Skin of body (tissue), 2 donors: ENCODE results near the gene UBAP1L. TPM values are rescaled to one million over a fixed set of nuclear protein-coding genes. Genes with fewer than 3 reads are reported as not detected.
"Not testable (repeated sequence)": the region's sequence is repeated elsewhere in the genome, so short reads cannot be mapped to it uniquely, and the experiment has no call there.

Experiments used
- DNase-seq: peaks from one replicate; lab custom pipeline; 2025; lab: John Stamatoyannopoulos, UW
- total RNA-seq: library from RNA; depleted of rRNA; stranded (reverse); fragments of >200 nt; gene quantifications from one replicate; pipeline ENCODE4 v1.2.3, GENCODE V29; 2014

UBAP1L gene
- total RNA-seq, 1 donor from 2014 or later: 2.2 TPM

DNA sequence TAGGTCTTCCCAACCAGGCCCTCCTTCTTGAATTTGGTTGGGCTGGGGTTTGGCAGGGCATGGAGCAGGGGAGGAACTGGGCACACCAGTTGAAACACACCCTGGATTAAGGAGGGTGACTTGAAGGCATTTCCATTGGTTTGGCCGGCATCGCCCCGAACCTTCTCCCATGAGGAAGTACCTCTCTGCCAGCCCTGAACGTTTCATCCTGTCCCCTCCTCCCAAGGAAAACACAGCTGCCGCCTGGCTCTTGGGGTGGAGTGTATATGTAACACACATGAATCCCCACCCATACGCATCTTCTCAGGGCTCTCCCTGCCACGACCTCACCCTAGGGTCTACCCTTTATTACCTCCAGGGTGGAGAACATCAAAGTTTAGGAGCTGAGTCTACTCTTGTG lies 14.6 kb downstream of the UBAP1L start:
- DNase-seq: no peak

DNA sequence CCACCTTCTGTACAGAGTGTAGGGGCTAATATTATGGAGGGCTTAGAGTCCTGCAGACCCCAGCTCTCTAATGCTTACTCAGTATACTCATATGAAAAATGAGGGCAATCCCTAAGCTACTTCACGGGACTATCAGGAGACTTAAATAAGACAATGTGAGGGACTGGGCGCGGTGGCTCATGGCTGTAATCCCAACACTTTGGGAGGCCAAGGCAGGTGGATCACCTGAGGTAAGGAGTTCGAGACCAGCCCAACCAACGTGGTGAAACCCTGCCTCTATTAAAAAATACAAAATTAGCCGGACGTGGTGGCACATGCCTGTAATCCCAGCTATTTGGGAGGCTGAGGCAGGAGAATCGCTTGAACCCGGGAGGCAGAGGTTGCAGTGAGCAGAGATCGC lies 15.2 kb downstream of the UBAP1L start:
- DNase-seq: not testable (repeated sequence)

DNA sequence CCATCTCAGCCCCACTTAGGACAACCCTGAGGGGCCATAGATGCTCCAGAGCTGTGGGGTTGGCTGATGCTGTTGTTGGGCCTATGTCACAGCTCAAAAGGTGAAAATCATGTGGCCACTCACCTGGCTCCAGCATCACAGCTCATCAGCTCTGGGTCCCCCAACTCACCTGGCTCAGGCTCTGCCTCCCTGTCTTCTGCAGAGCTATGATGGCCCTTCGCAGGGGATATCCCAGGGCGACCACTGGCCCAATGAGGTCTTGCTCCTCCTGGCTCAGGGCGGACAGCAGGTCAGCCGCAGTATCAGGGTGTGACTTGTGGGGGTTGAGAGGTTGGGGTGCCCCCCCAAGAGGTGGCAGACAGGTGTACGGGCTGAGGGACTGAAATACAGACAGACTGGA lies 15.7 kb downstream of the UBAP1L start:
- DNase-seq: no peak

DNA sequence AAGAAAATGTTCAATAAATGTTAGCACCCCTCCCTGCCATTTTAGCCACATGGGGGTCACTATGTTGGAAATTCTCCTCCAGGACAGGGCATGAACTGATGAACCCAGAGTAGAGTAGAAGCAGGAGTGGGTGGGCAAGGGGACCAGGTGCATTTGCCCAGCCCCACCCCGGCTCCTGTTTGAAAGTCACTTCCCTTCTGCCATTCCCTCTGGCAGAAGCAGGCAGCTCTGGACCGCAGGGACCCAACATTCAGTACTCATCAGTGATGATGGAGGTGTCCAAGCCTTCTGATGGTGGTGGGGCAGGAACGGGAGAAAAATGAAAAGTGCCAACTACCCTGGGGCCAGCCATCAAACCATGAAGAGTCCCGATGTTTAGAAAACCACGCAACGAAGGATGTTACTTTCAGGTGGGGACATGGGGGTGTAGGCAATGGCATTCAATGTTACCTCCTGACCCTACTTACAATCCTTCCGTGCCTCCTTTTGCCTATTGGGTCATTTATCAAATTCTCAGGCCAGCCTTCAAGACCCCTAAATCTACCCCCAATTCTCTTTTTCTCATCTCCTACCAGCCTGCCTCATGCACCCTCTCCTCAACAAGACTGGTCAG lies 17.2 kb downstream of the UBAP1L start:
- no peak for DNase-seq

DNA sequence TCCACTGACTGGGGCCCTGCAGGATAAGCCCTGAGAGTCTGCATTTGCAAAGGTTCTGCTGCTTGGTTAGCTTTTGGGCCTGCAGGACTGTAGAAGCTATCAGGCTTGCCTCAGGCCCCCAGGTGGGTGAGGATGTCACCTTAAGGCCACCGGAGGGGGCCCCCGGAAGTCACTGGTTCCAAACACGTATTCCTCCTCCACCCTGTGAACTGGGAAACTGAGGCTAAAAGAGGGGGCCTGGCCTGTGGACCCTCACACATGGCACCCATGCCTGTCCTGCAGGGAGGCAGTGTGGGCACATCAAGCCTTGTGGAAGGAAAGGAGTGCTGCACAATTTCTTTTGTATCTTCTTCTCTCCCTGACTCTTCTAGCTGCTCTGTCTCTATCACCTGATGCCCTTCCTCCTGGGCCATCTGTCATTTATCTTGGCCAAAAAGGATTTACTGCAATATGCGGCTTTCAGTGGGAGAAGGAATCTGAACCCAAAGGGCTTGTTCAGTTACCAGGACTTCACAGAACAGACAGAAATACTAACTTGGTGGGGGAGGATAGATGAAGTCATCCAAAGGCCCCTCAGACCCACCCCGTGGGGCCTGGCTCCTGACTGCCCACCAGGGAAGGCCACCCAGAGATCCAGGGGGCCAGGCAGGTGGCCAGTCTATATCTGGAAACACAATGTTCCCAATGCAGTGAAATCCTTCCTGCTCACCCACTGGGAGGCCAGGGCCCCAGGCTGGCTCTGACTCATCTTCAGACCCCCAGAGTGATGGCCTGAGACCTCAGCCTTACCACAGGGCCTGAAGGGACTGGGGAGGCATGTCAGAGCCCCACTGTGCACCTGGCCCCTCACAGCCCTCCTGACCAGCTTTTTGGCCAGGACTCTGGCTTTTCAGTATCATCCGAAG lies 18.3 kb downstream of the UBAP1L start:
- no peak for DNase-seq

DNA sequence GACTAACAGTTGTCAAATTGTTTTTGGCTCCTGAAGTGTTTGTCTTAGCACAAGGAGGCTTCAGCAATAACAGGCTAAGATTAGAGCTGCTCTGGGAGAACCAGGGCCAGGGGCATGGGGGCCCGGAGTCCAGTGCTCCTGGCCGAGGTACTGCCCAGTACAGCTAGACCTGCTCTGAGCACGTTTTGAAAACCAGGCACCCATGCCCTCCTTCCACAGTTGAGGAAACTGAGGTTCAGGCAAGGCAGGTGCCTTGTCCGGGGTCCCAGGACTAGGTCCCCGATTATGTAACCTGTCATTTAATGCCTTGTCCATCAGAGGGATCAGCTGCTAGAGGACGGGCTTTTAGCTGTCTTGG lies 19.3 kb downstream of the UBAP1L start:
- DNase-seq: no peak

DNA sequence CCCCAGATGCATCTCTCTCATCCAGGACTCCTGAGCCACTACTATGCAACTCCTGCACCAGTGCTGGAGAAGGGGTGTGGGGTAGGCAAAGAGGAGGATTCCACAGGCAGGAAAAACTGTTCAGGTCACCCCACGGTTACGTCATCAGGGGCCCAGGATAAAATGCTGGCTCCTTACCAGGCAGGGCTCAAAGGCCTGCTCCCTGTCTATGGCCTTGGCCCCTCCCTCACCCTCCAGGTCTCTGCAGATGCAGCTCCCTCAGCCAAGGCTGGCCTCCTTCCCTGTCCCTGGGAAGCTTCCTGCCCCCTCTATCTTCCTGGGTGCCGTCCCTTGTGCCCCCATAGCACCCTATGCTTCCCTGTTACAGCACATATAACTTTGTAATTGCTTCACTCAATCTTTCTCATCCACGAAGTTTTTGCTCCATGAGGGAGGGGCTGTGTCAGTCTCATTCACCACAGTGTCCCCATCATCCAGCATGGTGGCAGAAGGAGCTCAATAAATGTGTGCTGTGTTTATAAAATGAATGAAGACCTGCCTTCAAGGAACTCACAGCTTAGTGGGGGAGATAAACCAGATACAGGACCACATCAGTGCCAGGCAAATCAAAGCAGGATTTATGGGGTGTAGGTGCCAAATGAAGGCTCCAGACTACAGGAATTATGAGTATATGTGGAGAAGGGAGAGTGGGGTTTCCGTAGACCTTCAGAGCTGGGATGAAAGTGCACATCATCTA lies 19.8 kb downstream of the UBAP1L start:
- DNase-seq: no peak

DNA sequence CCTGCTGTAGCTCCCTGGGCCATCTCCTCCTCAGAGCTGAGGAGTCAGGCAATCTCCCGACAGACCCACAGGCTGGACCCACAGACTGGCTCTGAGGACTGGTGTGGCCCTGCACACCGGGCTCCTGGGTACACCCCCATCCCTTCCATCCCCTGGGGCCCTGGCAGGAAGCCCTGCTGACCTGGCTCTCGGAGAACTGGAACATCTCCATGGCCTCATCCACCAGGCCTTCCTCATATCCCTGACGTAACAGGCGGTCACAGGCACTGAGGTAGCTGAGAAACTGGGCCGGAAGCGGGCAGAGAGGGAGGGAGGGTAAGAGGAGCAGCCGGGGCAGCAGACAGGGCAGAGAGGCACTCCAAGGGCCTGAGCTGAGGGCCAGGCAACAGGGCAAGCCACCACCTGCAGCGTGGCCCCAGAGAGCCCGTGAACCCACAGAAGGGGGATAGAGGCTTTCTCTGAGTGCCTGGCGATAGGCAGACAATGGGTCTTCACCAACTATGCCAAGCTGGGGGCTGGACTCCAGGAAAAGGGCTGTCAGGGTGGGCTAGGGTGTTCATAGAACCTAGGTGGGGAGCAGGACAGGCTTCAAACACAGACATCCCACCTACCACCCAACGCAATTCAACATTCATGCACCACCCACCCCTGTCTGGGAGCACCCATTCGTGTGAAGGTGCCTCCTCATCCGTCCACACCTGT lies 20.6 kb downstream of the UBAP1L start:
- no peak for DNase-seq

DNA sequence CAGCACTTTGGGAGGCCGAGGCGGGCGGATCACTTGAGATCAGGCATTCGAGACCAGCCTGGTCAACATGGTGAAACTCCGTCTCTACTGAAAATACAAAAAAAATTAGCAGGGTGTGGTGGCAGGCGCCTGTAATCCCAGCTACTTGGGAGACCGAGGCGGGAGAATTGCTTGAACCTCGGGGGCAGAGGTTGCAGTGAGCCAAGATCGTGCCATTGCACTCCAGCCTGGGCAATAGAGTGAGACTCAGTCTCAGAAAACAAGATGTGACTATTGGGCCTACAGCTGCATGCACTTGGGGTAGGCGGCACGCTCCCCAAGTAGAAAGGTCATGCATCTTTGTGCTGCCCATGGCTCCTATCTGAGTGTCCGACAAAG lies 21.2 kb downstream of the UBAP1L start:
- not testable (repeated sequence) for DNase-seq

DNA sequence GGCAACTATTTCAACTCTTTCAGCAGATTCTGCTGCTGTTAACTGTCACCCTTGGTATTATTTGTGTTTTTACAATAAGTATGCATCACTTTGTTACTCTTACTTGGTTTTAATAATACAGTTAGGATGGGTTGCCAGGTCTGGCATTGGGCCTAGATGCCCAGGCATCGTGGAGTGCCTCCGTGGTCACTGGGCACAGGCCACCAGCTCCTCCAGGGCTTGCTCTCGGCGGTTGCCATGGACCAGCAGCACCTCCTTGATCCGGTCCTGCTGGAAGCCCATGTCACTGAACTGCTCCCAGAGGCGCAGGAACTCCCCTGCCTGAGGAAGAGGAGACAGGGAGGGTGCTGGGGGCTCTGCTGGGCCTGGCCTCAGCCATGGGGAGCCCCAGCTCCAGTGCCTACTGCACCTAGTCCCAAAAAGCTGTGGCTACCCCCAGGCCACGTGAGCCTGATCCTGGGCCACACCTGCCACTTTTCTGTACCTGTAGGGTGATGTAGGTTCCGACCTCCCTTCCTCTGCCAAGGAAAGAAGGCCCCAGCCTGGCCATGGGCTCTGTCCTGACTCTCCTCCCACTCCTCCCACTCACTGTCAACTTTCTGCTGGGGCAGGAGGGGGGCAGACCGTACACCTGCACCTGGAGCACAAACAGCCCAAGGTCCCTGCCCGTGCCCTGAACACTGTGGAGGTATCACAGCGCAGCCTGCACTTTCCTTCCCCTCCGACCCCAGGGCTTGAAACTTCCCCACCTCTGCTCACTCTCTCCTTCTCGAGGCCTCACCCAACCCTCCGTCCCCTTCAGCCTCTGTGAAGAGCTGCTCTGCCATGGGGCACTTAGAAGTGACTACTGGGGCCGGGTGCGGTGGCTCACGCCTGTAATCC lies 21.8 kb downstream of the UBAP1L start:
- DNase-seq: no peak

DNA sequence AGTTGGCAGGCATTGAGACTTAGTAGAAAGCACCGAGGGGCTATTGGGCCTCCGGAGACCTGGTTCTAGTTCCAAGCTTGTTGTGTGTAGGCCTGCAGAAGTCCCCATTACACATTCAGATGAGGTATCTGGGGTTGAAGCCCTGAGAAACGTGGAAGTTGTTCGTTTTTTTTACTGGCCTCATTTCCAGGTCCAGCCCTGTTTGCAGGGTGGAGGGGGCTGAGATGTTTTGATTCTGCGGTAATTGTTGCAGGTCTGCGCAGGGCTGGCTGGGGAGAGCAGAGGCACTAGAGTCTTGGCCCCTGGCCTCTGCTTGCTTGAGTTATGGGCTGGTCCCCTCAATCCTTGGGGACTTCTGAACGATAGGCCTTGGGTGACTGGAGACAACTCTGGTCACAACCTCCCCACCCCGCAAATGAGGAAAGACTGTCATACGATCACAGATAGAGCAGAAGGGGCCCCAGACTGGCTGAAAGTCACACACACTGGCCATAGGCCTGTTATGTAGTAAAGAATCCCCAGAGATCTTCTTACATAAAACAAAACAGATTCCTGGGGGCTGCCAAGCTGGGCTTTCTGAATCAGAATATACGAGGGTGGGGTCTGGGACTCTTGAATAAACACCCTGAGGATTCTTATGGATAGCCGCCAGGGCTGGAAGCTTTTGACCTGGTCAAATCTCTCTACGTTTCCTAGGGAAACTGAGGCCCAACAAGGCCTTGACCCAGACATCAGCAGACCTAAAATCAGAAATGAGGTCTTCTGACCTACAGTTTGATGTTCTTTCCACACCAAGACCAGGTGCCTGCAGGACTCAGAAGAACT lies 22.8 kb downstream of the UBAP1L start:
- peak; percentile 9 for DNase-seq

DNA sequence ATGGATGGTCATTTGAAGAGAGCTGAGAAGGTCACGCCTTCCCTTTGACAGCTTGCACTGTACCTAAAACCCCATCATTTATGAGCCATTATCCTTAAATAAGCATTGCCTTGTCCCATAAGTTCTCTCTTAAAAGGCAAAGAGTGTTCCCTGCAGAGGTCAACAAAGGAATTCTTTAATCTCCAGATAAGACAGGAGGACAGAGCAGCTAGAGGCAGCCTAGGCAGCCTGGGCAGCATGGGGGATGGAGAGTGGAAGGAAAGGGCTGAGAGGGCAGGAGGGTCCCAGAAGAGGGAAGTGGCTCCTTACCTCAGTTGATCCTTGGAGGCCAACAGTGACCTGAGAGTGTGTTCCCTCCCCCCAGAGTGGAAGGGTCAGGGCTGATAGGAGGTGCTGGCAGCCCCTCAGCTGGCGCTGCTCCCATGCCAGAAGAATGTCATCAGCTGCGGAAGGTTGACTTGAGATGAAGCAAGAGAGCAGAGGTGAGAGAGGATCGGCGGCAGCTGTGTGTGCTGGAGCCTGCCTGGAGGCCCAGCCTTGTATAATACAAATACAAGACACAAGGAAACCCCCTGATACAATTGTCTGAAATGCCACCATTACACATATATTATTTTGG lies 25.7 kb downstream of the UBAP1L start:
- DNase-seq: no peak

DNA sequence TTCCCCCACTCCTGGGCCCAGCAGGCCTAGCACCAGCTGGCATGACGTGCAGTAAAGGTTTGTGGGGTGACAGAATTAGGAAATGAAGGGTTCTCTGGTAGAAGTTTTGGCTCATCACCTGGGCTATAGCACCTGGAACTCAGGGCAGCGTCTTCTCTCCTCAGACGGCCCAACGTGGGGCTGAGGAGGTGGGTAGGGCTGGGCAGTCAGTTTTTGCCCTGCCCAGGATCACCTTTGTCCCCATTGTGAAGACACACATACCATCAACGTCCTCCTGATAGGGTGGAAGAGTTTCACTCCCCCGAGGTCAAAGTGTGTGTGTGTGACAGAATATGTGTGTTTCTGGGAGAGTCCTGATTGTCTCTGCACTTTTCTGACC lies 26.4 kb downstream of the UBAP1L start:
- DNase-seq: no peak

DNA sequence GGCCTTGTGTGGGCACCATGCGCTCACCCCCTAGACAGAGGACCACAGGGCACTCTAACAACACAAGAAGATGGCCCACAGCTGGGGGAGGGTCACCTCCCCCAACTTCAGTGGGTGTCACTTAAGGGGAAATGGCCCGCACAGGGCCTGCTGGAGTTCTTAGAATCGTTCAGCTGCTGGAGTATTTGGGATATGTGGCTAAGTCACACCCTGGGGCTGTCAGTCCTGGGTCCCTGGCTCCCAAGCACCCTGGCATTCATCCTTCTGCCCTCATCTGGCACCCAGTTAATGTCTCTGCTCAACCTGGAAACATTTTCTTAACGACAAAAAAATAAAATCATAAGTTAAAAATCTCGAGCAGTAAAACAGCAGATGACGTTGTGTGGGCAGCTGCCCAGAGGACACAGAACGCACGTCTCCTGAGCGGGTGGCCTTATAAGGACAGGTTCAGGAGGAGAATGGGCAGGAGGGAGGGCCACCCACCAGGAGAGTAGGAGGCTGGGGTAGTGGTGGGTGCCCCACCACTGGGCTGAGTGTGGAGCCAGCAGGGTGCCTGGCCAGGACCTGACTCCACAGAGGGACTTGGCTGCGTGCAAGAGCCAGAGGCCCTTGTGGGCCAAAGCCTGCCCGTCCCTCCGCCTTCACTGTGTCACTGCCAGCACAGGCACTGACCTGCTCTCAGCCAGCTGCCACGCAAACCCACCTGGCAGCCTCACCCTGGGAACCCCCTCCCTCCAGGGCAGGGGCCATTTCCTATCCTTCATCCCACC lies 26.9 kb downstream of the UBAP1L start:
- DNase-seq: no peak

DNA sequence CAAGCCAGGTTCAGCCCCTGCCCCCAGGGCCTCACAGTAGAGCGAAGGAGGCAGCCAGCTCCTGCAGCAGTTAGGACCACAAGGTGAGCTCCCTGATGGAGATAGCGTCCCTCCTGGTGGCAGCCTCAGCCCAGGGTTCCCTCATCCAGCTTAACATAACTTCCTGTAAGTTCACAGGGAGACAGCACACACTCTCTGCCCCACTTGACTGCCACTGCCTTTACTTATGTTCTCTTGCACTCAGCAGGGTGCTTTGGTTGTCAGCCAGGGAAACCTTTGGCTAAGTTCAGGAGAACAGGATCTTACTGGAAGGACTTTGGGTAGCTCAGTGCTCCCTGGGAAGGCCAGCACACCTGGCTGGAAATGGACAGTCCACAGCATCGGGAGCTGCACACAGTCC lies 27.6 kb downstream of the UBAP1L start:
- no peak for DNase-seq

DNA sequence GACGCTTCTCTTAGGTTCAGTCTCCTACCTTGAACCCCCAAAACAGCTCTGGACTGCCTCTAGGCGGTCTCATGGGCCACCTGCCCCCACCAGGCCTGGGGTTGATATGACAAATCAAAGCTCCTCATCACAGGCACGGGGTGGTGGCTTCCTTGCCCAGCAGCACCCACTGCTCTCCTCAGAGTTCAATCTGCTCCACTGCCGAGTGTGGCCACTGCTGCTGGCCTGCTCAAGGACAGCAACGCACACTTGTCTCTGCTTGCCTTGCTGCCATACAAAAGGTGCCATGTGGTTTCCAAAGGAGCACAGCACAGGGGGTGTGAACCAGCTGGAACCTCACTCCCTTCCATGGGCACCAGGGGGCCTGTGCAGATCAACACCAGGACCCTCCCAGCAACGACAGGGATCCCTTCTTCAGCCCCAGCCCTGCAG lies 28.3 kb downstream of the UBAP1L start:
- no peak for DNase-seq

DNA sequence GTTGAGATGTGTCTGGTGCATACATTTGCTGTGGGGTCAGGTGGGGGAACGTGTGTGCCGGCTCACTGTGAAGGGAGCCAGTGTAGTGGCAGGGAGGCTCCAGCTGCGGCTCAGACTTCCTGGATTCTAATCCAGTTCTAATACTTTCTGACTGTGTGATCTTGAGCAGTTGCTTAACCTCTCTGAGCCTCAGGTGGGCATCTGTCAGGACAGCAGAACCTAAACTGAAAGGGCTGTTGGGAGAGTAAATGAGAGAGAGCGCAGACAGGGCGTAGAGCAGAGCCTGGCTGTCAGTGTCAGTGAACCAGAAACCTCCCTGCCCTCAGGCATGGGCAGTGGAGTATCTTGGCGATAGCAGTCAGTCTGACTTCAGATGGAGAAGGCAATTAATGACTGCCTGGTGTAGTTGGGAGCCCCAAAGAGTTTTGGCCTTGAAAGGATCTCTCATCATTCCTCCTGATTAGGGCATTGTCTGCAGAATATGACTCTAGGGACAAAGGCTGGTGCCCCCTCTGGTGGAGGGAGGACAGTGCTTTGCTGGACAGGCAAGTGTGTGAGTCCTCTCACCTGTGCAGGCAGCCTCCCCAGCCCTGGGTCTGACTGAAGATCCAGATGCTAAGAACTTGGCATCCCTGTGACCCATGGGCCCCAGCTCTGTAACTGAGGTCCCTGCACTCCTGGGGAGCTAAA lies 28.9 kb downstream of the UBAP1L start:
- no peak for DNase-seq

DNA sequence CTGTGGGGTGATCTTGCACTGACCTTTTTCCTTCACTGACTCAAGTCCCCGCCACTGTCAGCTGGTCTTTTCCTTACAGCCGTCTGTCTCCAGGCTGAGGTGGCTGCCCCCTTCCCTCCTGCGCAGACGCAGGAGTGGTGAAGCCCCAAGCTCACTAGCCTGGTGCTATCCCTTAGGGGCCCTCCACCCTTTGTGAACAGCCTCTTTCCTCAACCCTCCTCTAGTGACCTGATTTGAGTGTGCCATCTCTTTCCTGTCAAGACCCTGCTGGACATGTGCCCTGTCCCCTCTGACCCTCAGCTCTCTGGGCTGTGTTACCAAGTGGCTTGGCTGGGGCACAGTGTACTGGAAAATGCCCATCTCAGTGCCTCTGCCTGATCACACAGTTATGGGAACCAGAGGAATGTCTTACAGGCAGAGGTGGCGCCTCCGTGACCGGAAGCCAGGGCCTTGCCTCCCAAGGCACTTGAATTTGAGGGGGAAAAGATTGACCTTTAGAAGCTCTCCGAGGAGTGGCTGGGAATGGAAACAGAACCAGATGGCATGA lies 29.7 kb downstream of the UBAP1L start:
- DNase-seq: no peak
